Keratinocyte (primary cell): ENCODE data around the gene DNMT3A. TPM values are rescaled to one million over a fixed set of nuclear protein-coding genes. Genes with fewer than 3 reads are reported as not detected.

Experiments
- DNase-seq: peaks from one replicate; pipeline ENCODE4 v3.0.0-alpha.2; 2011; ENCODE audit warnings: low read depth, missing footprints, low spot score
- FAIRE-seq: peaks from 2 replicates; lab custom pipeline; 2011; peaks lifted over from hg19 to GRCh38; lab: Jason Lieb, UNC
- H2AFZ ChIP-seq: 2 replicates; pipeline ENCODE4 v1.6.0; 2012; ENCODE audit warnings: low read length, control low read depth, inconsistent platforms; ENCODE audit not compliant: control insufficient read depth
- H3K27ac ChIP-seq: 2 replicates; pipeline ENCODE4 v1.5.1; 2011; ENCODE audit warnings: low read length; ENCODE audit not compliant: control insufficient read depth, insufficient read depth
- H3K27me3 ChIP-seq: 3 replicates; pipeline ENCODE4 v1.6.0; 2011; ENCODE audit warnings: low read length; ENCODE audit not compliant: control insufficient read depth, insufficient read depth; ENCODE audit errors: extremely low read depth
- H3K36me3 ChIP-seq, 2 experiments: 2 replicates in 1 of 2; 3 replicates in 1 of 2; pipeline ENCODE4 v1.5.1; 2011; ENCODE audit warnings: low read length in 2 of 2, mild to moderate bottlenecking in 1 of 2; ENCODE audit not compliant: control insufficient read depth in 2 of 2, insufficient read depth in 2 of 2; ENCODE audit errors: extremely low read depth in 1 of 2
- H3K4me1 ChIP-seq: 3 replicates; pipeline ENCODE4 v1.5.1; 2011; ENCODE audit warnings: low read length; ENCODE audit not compliant: control insufficient read depth, insufficient read depth; ENCODE audit errors: extremely low read depth
- H3K4me2 ChIP-seq: 3 replicates; pipeline ENCODE4 v1.6.0; 2011; ENCODE audit warnings: low read depth, low read length; ENCODE audit not compliant: control insufficient read depth, insufficient read depth; ENCODE audit errors: extremely low read depth
- H3K4me3 ChIP-seq, 3 experiments: fragments of 200-600 bp in 1 of 3; sonication (generic) in 1 of 3; 2 replicates in 2 of 3; 3 replicates in 1 of 3; pipeline ENCODE4 v1.5.1; 2011 to 2016; ENCODE audit warnings: low read length in 3 of 3, mild to moderate bottlenecking in 3 of 3, control low read depth in 2 of 3, inconsistent platforms in 1 of 3, low read depth in 1 of 3, mixed read lengths in 1 of 3, mixed run types in 1 of 3, moderate library complexity in 1 of 3; ENCODE audit not compliant: control insufficient read depth in 2 of 3, insufficient read depth in 2 of 3; ENCODE audit errors: extremely low read depth in 1 of 3
- H3K79me2 ChIP-seq: 2 replicates; pipeline ENCODE4 v1.6.0; 2012; ENCODE audit warnings: low read length; ENCODE audit not compliant: control insufficient read depth, insufficient read depth
- H3K9ac ChIP-seq: 3 replicates; pipeline ENCODE4 v1.6.0; 2011; ENCODE audit warnings: low read length; ENCODE audit not compliant: control insufficient read depth, insufficient read depth; ENCODE audit errors: extremely low read depth
- H3K9me1 ChIP-seq: 3 replicates; pipeline ENCODE4 v1.6.0; 2011; ENCODE audit warnings: low read length; ENCODE audit not compliant: control insufficient read depth, insufficient read depth; ENCODE audit errors: extremely low read depth
- H3K9me3 ChIP-seq: 2 replicates; pipeline ENCODE4 v1.5.1; 2012; ENCODE audit warnings: low read depth, low read length; ENCODE audit not compliant: control insufficient read depth
- H4K20me1 ChIP-seq: 3 replicates; pipeline ENCODE4 v1.6.0; 2011; ENCODE audit warnings: low read length; ENCODE audit not compliant: control insufficient read depth, insufficient read depth; ENCODE audit errors: extremely low read depth
- EZH2 ChIP-seq: IDR thresholded peaks from one replicate; pipeline ENCODE4 v1.6.1; 2012; ENCODE audit warnings: inconsistent platforms, mild to moderate bottlenecking, low read length, moderate library complexity
- dilution Hi-C: fragments of 300-500 bp; cut with MboI; formaldehyde crosslinking; loops from one replicate; pipeline ENCODE4 v1.7.0; 2020; ENCODE audit warnings: low sequenced_read_pairs; ENCODE audit not compliant: extremely low pct_ligation_motif_present
- polyA plus RNA-seq, 5 experiments: library from polyadenylated mRNA; depleted of rRNA in 3 of 5; stranded (reverse) in 3 of 5; stranded (forward) in 1 of 5; unstranded in 1 of 5; fragments of >200 nt; gene quantifications; 1 replicate in 1 of 5; 2 replicates in 3 of 5; 3 replicates in 1 of 5; pipeline versions ENCODE4 v1.2.1 to v1.2.3, GENCODE V29; 2011 to 2012; ENCODE audit warnings: missing spikeins in 2 of 5, low read depth in 1 of 5, low replicate concordance in 1 of 5
- TF ChIP-seq, protein P1 (sequence below), 3 experiments: IDR thresholded peaks in 1 of 3; conservative IDR thresholded peaks in 1 of 3; optimal IDR thresholded peaks in 1 of 3; 2 replicates in 2 of 3; 3 replicates in 1 of 3; pipeline versions ENCODE3 to v1.5.1; 2011; ENCODE audit warnings: low read length in 3 of 3, mild to moderate bottlenecking in 3 of 3, moderate library complexity in 2 of 3, control low read depth in 1 of 3, inconsistent platforms in 1 of 3; ENCODE audit not compliant: insufficient read depth in 2 of 3; ENCODE audit errors: extremely low read depth in 1 of 3

DNMT3A gene
- polyA plus RNA-seq, 1 donor (not counting 4 experiments of a cell fraction or from before 2014, with no cell fraction given): 1.5 TPM

GRCh38 chr2:25355270-25355669 is 13.5 kb upstream of the DNMT3A start:
- no peak for DNase-seq
- no peaks in the 10 kb centered on the region for H4K20me1 ChIP-seq
- dilution Hi-C loops: no loop called here
- no peaks in the 10 kb centered on the region for H3K27me3 ChIP-seq
- no peak overlapping the region for H3K27ac ChIP-seq
- H3K36me3 ChIP-seq: no peaks in the 10 kb centered on the region
- no peaks in the 10 kb centered on the region for H3K9me3 ChIP-seq
- no peak overlapping the region for H3K9ac ChIP-seq
- no peaks in the 10 kb centered on the region for H3K4me1 ChIP-seq
- TF ChIP-seq, protein P1, sequence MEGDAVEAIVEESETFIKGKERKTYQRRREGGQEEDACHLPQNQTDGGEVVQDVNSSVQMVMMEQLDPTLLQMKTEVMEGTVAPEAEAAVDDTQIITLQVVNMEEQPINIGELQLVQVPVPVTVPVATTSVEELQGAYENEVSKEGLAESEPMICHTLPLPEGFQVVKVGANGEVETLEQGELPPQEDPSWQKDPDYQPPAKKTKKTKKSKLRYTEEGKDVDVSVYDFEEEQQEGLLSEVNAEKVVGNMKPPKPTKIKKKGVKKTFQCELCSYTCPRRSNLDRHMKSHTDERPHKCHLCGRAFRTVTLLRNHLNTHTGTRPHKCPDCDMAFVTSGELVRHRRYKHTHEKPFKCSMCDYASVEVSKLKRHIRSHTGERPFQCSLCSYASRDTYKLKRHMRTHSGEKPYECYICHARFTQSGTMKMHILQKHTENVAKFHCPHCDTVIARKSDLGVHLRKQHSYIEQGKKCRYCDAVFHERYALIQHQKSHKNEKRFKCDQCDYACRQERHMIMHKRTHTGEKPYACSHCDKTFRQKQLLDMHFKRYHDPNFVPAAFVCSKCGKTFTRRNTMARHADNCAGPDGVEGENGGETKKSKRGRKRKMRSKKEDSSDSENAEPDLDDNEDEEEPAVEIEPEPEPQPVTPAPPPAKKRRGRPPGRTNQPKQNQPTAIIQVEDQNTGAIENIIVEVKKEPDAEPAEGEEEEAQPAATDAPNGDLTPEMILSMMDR (optimal IDR thresholded peaks at IDR 0.05 in 1 of 3, IDR thresholded peaks at IDR 0.05 in 1 of 3, conservative IDR thresholded peaks at IDR 0.05 in 1 of 3; ENCODE audit: extremely low read depth in 1 of 3, insufficient read depth in 2 of 3, low read length in 3 of 3): no peak
- no peak for TF ChIP-seq EZH2
- no peak for FAIRE-seq
- H3K9me1 ChIP-seq: no peaks in the 10 kb centered on the region
- H3K79me2 ChIP-seq: no peaks in the 10 kb centered on the region
- no peak overlapping the region for H3K4me3 ChIP-seq
- H3K4me2 ChIP-seq: no peak overlapping the region
- H2AFZ ChIP-seq: no peak overlapping the region

- no peaks in the 10 kb centered on the region for H3K9me1 ChIP-seq
- no peak overlapping the region for H2AFZ ChIP-seq
- dilution Hi-C loops: no loop called here
- no peak overlapping the region for H3K9ac ChIP-seq
- no peak overlapping the region for H3K4me2 ChIP-seq
- no peak overlapping the region for H3K4me3 ChIP-seq
- FAIRE-seq (no peak), DNase-seq (no peak)
- no peaks in the 10 kb centered on the region for H3K9me3 ChIP-seq
- H3K4me1 ChIP-seq: peaks cover 8% of the 10 kb centered on the region
- no peaks in the 10 kb centered on the region for H4K20me1 ChIP-seq
- H3K79me2 ChIP-seq: no peaks in the 10 kb centered on the region
- H3K36me3 ChIP-seq: no peaks in the 10 kb centered on the region
- no peaks in the 10 kb centered on the region for H3K27me3 ChIP-seq
- no peak overlapping the region for H3K27ac ChIP-seq
- TF ChIP-seq, protein P1 (optimal IDR thresholded peaks at IDR 0.05 in 1 of 3, IDR thresholded peaks at IDR 0.05 in 1 of 3, conservative IDR thresholded peaks at IDR 0.05 in 1 of 3; ENCODE audit: extremely low read depth in 1 of 3, insufficient read depth in 2 of 3, low read length in 3 of 3): no peak
- TF ChIP-seq EZH2: no peak
These were observed 12.4 kb upstream of the DNMT3A start for GRCh38 chr2:25354116-25354515.
